ENCODE measurements around the gene KRT222. TPM values are rescaled to one million over a fixed set of nuclear protein-coding genes. Genes with fewer than 3 reads are reported as not detected.

Gene KRT222
- total RNA-seq, result not detected in 3 replicates

DNA sequence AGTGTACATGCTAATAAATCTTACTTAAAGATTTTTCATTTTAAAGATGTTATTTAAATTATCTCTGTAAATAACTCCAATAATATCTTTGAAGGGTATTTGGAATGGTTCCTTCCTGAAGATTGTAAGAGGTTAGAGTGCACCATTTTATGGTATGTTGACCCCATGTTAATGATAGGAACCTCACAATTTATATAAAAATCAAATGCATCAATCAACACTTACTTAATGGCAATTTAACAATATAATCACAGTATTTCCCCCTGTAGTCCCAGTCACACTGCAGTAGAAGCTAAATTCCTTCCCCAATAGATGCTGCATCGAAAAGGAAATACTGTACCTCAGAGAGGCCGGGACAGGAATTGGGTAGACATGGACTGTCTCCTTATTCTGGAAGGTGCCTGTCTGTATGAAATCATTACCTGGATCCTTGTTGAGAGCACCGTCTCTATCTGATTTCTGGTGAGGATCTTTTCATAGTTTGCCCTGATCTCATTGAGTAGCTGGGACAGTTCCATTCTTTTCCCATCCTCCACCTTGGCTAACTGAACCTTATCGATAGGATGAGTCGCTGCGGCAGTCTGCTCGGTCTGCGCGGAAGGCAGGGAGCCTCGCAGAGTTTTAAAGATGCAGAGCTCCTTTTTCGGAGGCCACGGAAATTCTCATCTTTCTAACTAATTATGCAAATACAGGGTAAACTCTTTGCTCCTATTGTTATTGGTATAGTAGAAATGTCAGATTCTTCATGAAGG, at the start of gene KRT222:
TSS of gene KRT222 (minus strand) at position 596 of the 752 bp plus-strand sequence. CDS start at position 518, 78 bp downstream.
- Mint-ChIP-seq H3K9me3 (no peaks in the 10 kb centered on the region), H3K36me3 (no peaks in the 10 kb centered on the region), H3K4me1 (peaks cover 7% of the 10 kb centered on the region), H3K27me3 (ENCODE audit: low read depth) (peaks cover 14% of the 10 kb centered on the region), H3K27ac (no peak within 1 kb of the TSS), H3K4me3 (peak within 1 kb of the TSS; percentile 63)
- TF ChIP-seq, protein P1, sequence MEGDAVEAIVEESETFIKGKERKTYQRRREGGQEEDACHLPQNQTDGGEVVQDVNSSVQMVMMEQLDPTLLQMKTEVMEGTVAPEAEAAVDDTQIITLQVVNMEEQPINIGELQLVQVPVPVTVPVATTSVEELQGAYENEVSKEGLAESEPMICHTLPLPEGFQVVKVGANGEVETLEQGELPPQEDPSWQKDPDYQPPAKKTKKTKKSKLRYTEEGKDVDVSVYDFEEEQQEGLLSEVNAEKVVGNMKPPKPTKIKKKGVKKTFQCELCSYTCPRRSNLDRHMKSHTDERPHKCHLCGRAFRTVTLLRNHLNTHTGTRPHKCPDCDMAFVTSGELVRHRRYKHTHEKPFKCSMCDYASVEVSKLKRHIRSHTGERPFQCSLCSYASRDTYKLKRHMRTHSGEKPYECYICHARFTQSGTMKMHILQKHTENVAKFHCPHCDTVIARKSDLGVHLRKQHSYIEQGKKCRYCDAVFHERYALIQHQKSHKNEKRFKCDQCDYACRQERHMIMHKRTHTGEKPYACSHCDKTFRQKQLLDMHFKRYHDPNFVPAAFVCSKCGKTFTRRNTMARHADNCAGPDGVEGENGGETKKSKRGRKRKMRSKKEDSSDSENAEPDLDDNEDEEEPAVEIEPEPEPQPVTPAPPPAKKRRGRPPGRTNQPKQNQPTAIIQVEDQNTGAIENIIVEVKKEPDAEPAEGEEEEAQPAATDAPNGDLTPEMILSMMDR (IDR thresholded peaks at IDR 0.05; ENCODE audit: unreplicated experiment), result no peak
- DNase-seq (ENCODE audit: low spot score in 2 of 2, unreplicated experiment in 2 of 2), result no peak

DNA sequence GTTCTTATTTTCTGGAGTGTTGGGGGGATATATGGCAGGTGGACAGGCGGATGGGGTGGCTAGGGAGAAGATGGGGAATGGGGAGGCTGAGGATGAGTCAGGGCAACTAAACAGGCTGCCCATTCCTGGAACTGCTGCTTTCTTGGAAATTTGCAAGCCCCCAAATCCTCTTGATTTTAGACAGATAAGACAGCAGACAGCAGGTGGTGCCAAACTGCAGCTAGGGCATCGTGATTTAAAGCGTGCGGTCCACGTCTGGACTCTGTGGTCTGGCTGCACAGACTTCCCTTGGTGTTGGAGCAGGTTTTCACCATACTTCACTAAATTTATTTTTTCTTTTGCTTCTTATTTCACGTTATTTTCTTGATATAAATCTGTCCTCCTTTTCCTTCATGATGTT, 49.5 kb upstream of the KRT222 start:
- H3K9me3 Mint-ChIP-seq, result peaks cover 4% of the 10 kb centered on the region
- peaks cover 7% of the 10 kb centered on the region for H3K27me3 Mint-ChIP-seq (ENCODE audit: low read depth)
- H3K4me3 Mint-ChIP-seq, result no peak overlapping the region
- TF ChIP-seq, protein P1 (IDR thresholded peaks at IDR 0.05; ENCODE audit: unreplicated experiment), result no peak
- H3K27ac Mint-ChIP-seq, result no peak overlapping the region
- no peaks in the 10 kb centered on the region for H3K36me3 Mint-ChIP-seq
- H3K4me1 Mint-ChIP-seq, result peaks cover 4% of the 10 kb centered on the region
- DNase-seq (ENCODE audit: low spot score in 2 of 2, unreplicated experiment in 2 of 2), result no peak

DNA sequence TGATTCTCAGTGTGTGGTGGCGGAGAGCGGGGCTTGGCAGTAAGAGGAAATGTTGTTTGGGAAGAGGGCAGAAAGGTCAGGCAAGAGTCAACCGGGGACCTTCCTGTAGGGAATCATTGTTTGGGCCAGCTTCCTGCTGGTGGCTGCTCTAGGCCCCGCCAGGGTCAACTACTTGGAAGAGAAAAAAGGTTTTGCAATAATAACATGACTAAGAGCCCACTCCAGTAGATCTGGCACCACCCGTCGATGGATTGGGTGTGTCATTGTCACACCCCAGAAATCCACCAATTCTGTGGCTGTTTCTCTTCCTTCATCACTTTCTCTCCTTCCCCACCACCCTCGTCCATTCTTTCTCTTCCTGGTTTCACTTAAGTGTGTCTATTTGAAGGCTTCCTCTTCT, 42.8 kb upstream of the KRT222 start:
- no peak for DNase-seq (ENCODE audit: low spot score in 2 of 2, unreplicated experiment in 2 of 2)
- Mint-ChIP-seq H3K27me3 (ENCODE audit: low read depth) (peaks cover 5% of the 10 kb centered on the region), H3K36me3 (no peaks in the 10 kb centered on the region), H3K4me1 (peaks cover 17% of the 10 kb centered on the region), H3K27ac (no peak overlapping the region), H3K9me3 (no peaks in the 10 kb centered on the region), H3K4me3 (no peak overlapping the region)
- TF ChIP-seq, protein P1 (IDR thresholded peaks at IDR 0.05; ENCODE audit: unreplicated experiment), result no peak

DNA sequence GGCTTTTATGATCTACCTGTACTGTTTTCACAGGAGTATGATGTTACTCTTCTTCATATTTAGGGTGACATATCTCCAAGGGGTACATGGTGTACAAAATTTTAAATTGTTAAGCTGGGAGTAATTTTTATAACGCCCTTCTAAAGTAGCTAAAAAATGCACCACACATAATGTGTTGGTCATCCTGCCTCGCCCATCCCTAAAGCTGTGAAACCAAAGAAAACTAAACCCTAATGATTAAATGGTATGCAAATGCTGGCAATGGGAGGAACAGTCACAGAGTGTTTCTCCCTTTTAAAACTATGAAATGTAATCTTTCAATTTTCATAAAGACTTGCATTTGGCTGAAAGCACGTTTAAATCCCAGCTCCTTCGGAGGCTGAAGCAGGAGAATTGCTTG, 40.6 kb upstream of the KRT222 start:
- no peak overlapping the region for H3K27ac Mint-ChIP-seq
- H3K9me3 Mint-ChIP-seq, result no peaks in the 10 kb centered on the region
- H3K4me3 Mint-ChIP-seq, result no peak overlapping the region
- no peak for DNase-seq (ENCODE audit: low spot score in 2 of 2, unreplicated experiment in 2 of 2)
- H3K4me1 Mint-ChIP-seq, result peaks cover 27% of the 10 kb centered on the region
- TF ChIP-seq, protein P1 (IDR thresholded peaks at IDR 0.05; ENCODE audit: unreplicated experiment), result no peak
- H3K27me3 Mint-ChIP-seq (ENCODE audit: low read depth), result peaks cover 2% of the 10 kb centered on the region
- H3K36me3 Mint-ChIP-seq, result no peaks in the 10 kb centered on the region

DNA sequence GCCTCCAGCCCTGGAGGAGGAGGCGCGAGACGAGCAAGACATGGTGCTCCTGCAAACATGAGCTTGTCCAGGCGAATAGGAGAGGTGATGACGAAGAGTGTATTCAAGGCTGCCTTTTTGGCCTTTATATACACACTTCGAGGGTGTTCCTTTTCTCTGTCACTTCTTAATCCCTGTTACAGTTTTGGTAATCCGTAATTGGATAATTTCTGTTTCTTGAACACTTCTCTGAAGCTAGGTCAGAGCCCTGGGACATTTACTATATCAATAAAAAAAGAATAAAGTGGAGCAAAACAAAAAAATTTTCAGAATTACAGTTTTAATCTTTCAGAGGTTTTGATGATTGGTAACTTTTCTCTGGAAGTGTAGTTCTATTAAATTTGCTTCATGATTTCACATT, 38.7 kb upstream of the KRT222 start, which contains the start of gene KRT24:
TSS of gene KRT24 (minus strand) at position 101 of the 400 bp plus-strand sequence. CDS start at position 42, 59 bp downstream.
- Mint-ChIP-seq H3K27me3 (ENCODE audit: low read depth) (peaks cover 2% of the 10 kb centered on the region), H3K9me3 (no peaks in the 10 kb centered on the region), H3K27ac (no peak within 1 kb of the TSS), H3K36me3 (no peaks in the 10 kb centered on the region), H3K4me1 (peaks cover 38% of the 10 kb centered on the region), H3K4me3 (no peak within 1 kb of the TSS)
- no peak for DNase-seq (ENCODE audit: low spot score in 2 of 2, unreplicated experiment in 2 of 2)
- TF ChIP-seq, protein P1 (IDR thresholded peaks at IDR 0.05; ENCODE audit: unreplicated experiment), result no peak

Data from mesothelial cell of epicardium (in vitro differentiated cells).